Mucosa of stomach (tissue), 1 donor: Measurements from ENCODE around the gene FAF1.

Experiments used
- H3K27me3 ChIP-seq: one replicate; pipeline ENCODE4 v1.7.0; 2013; ENCODE audit warnings: mild to moderate bottlenecking, low read length; ENCODE audit not compliant: control insufficient read depth, insufficient read depth
- H3K36me3 ChIP-seq: one replicate; pipeline ENCODE4 v1.7.0; 2013; ENCODE audit warnings: low read length; ENCODE audit not compliant: control insufficient read depth, insufficient read depth
- H3K4me1 ChIP-seq: one replicate; pipeline ENCODE4 v1.7.0; 2013; ENCODE audit warnings: mild to moderate bottlenecking, low read length; ENCODE audit not compliant: control insufficient read depth, insufficient read depth
- H3K4me3 ChIP-seq: one replicate; pipeline ENCODE4 v1.7.0; 2013; ENCODE audit warnings: low read length
- H3K9ac ChIP-seq: one replicate; pipeline ENCODE4 v1.7.0; 2013; ENCODE audit warnings: mild to moderate bottlenecking, low read length, moderate library complexity
- H3K9me3 ChIP-seq: one replicate; pipeline ENCODE4 v1.7.0; 2013; ENCODE audit warnings: mild to moderate bottlenecking, low read length, moderate library complexity; ENCODE audit not compliant: control insufficient read depth
- donor health status: Pancreatic carcinoma.

The FAF1 gene

DNA sequence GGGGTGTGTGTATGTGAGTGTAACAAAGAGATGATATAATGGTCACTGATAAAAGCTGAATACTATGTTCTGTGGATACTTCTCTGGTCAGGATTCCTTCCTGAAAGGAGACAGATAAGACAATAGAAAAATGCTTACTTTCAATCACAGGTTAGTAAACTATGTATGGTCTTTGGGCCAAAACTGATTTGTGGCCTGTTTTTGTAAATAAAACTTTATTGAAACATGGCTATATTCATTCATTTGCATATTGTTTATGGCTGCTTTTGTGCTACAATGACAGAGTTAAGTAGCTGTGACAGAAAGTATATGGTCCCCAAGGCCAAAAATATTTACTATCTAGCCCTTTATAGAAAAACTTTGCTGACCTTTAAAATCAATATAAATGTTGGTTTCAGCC is 454.6 kb downstream of the FAF1 start:
- Histone ChIP-seq H3K4me3 (no peak overlapping the region), H3K27me3 (no peaks in the 10 kb centered on the region), H3K36me3 (no peaks in the 10 kb centered on the region), H3K4me1 (no peaks in the 10 kb centered on the region), H3K9me3 (no peaks in the 10 kb centered on the region), H3K9ac (no peak overlapping the region)

DNA sequence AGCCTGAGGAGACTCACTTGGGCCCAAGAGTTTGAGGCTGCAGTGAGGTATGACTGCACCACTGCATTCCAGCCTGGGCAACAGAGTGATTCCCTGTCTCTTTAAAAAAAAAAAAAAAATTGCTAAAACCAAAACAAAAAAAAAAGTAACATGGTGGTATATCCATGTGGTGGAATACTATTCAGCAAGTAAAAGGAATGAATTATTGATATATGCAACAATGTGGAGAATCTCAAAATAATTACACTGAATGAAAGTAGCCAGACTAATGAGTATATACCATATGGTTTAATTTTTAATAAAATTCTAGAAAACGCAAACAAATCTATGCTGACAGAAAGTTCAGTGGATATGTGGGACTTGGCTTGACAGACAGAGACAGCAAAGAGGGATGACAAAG is 456.6 kb downstream of the FAF1 start:
- H3K4me1 ChIP-seq = no peaks in the 10 kb centered on the region
- H3K9ac ChIP-seq = no peak overlapping the region
- no peaks in the 10 kb centered on the region for H3K27me3 ChIP-seq
- no peaks in the 10 kb centered on the region for H3K36me3 ChIP-seq
- H3K4me3 ChIP-seq = no peak overlapping the region
- H3K9me3 ChIP-seq = no peaks in the 10 kb centered on the region

DNA sequence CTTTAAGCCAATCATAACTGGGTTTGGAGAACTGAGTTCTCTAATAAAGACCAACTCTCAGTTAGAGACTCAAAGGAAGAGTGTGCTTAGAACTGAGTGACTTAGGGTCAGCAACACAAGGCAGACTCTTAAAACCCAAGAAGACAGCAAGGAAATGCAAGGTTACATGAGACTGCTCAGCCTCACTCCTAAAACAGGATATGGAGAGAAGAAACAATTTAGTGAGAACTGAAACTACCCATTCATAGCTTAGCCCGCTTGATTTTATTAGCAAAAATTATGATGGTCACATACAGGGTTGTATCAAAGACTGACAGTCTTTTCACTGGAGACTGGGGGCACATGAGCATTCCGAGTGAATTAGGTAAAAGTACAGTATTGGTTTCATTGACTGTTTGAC is 457.9 kb downstream of the FAF1 start:
- Histone ChIP-seq H3K4me3 (no peak overlapping the region), H3K4me1 (no peaks in the 10 kb centered on the region), H3K27me3 (no peaks in the 10 kb centered on the region), H3K9ac (no peak overlapping the region), H3K36me3 (no peaks in the 10 kb centered on the region), H3K9me3 (no peaks in the 10 kb centered on the region)

GRCh38 chr1:50497007-50497406 is 463.1 kb downstream of the FAF1 start:
- no peak overlapping the region for H3K9ac ChIP-seq
- H3K9me3 ChIP-seq = no peaks in the 10 kb centered on the region
- H3K4me3 ChIP-seq = no peak overlapping the region
- H3K4me1 ChIP-seq = no peaks in the 10 kb centered on the region
- no peaks in the 10 kb centered on the region for H3K36me3 ChIP-seq
- H3K27me3 ChIP-seq = no peaks in the 10 kb centered on the region

DNA sequence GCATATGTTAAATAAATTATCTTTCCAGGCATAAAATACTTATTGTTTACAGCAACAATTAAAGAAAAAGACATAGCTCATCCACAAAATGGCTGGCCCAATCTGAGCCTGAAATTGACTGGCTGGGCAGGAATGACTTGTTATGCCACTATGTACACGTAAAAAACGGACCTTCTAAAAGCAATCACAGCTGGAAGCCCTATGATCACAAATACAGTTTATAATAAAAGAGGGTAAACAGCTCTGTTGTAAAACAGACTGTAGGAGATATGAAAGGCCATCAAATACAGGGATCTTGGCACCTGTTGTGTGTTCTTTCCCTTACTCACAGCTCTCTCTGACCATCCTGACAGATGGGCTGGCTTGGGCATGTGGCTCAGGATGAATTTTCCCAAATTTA is 466.4 kb downstream of the FAF1 start:
- no peak overlapping the region for H3K9ac ChIP-seq
- H3K4me3 ChIP-seq = no peak overlapping the region
- no peaks in the 10 kb centered on the region for H3K9me3 ChIP-seq
- no peaks in the 10 kb centered on the region for H3K4me1 ChIP-seq
- no peaks in the 10 kb centered on the region for H3K27me3 ChIP-seq
- H3K36me3 ChIP-seq = no peaks in the 10 kb centered on the region

- Histone ChIP-seq H3K9ac (no peak overlapping the region), H3K9me3 (no peaks in the 10 kb centered on the region), H3K27me3 (no peaks in the 10 kb centered on the region), H3K4me3 (no peak overlapping the region), H3K4me1 (no peaks in the 10 kb centered on the region), H3K36me3 (no peaks in the 10 kb centered on the region)
Measured at GRCh38 chr1:50492142-50492541, 467.9 kb downstream of the FAF1 start.

DNA sequence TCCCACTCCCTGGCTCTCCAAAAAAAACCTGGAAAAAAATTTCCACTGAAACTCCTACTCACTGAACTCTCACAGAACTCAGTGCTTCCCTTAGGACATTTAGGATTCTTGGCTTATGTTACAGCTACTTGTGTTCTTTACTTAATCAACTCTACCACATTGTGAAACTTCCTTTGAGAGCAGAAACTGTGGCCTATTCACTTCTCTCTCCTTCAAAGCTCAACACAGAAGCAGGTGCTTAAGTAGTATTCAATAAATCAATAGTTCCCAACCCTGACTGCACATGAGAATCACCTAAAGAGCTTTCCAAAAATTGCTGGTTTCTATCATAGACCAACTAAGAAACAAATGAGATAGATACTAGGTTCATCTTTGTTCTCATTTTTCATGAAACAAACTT is 468.9 kb downstream of the FAF1 start:
- Histone ChIP-seq H3K36me3 (no peaks in the 10 kb centered on the region), H3K27me3 (no peaks in the 10 kb centered on the region), H3K9me3 (no peaks in the 10 kb centered on the region), H3K4me3 (no peak overlapping the region), H3K9ac (no peak overlapping the region), H3K4me1 (no peaks in the 10 kb centered on the region)

DNA sequence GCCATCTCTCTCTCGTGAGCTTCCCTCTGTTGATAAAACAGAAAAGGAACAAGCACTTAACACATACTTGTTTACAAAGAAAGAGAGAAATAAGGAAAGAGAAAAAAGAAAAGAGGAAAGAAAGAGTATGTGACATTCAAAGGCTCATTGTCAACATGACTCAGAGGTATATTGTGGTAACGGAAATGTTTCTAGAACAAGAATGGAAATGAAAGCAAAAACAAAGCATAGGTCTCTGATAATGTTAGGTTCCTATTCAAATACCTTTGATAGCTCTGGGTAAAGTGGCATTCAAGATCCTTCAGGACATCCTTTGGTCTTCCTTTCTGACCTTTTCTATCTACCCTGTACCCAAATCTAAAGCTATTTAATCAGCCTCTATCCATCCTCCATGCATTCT is 469.4 kb downstream of the FAF1 start:
- Histone ChIP-seq H3K27me3 (no peaks in the 10 kb centered on the region), H3K9me3 (no peaks in the 10 kb centered on the region), H3K4me3 (no peak overlapping the region), H3K36me3 (no peaks in the 10 kb centered on the region), H3K9ac (no peak overlapping the region), H3K4me1 (no peaks in the 10 kb centered on the region)

DNA sequence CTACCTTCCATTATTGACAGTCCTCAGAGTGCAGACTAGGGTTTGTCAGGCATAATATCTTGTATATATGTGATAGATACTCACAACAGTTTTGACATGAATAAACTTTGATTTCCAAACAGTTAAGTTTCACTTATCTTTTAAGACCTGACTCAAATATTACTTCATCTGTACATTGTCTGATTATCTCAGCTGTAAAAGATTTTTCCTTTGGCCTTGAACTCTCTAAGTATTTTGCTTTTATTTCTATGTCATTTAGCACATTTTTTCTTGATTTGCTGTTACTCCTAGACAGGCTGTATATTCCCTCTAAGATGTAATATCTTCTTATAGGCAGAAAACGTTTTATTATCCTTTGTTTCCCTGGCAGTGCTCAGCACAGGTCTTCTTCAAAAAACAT is 471.2 kb downstream of the FAF1 start:
- H3K4me1 ChIP-seq = no peaks in the 10 kb centered on the region
- H3K36me3 ChIP-seq = no peaks in the 10 kb centered on the region
- H3K4me3 ChIP-seq = no peak overlapping the region
- no peaks in the 10 kb centered on the region for H3K27me3 ChIP-seq
- no peak overlapping the region for H3K9ac ChIP-seq
- no peaks in the 10 kb centered on the region for H3K9me3 ChIP-seq

- H3K4me3 ChIP-seq = no peak overlapping the region
- H3K9me3 ChIP-seq = no peaks in the 10 kb centered on the region
- H3K36me3 ChIP-seq = no peaks in the 10 kb centered on the region
- no peak overlapping the region for H3K9ac ChIP-seq
- no peaks in the 10 kb centered on the region for H3K27me3 ChIP-seq
- H3K4me1 ChIP-seq = no peaks in the 10 kb centered on the region
Measured at GRCh38 chr1:50488356-50488755, 471.7 kb downstream of the FAF1 start.

GRCh38 chr1:50487725-50488124 is 472.3 kb downstream of the FAF1 start:
- Histone ChIP-seq H3K27me3 (no peaks in the 10 kb centered on the region), H3K9ac (no peak overlapping the region), H3K4me1 (no peaks in the 10 kb centered on the region), H3K9me3 (no peaks in the 10 kb centered on the region), H3K36me3 (no peaks in the 10 kb centered on the region), H3K4me3 (no peak overlapping the region)

- no peaks in the 10 kb centered on the region for H3K9me3 ChIP-seq
- no peak overlapping the region for H3K9ac ChIP-seq
- no peaks in the 10 kb centered on the region for H3K4me1 ChIP-seq
- H3K4me3 ChIP-seq = no peak overlapping the region
- H3K27me3 ChIP-seq = no peaks in the 10 kb centered on the region
- H3K36me3 ChIP-seq = no peaks in the 10 kb centered on the region
Measured at GRCh38 chr1:50481142-50481736, 478.8 kb downstream of the FAF1 start.

- Histone ChIP-seq H3K9me3 (no peaks in the 10 kb centered on the region), H3K36me3 (no peaks in the 10 kb centered on the region), H3K4me1 (no peaks in the 10 kb centered on the region), H3K4me3 (no peak overlapping the region), H3K9ac (no peak overlapping the region), H3K27me3 (no peaks in the 10 kb centered on the region)
Measured at GRCh38 chr1:50476800-50477199, 483.3 kb downstream of the FAF1 start.
